ENCODE data around the gene FAM163B. TPM values are rescaled to one million over a fixed set of nuclear protein-coding genes. Genes with fewer than 3 reads are reported as not detected.

The FAM163B gene
- total RNA-seq: not detected in 2 replicates

DNA sequence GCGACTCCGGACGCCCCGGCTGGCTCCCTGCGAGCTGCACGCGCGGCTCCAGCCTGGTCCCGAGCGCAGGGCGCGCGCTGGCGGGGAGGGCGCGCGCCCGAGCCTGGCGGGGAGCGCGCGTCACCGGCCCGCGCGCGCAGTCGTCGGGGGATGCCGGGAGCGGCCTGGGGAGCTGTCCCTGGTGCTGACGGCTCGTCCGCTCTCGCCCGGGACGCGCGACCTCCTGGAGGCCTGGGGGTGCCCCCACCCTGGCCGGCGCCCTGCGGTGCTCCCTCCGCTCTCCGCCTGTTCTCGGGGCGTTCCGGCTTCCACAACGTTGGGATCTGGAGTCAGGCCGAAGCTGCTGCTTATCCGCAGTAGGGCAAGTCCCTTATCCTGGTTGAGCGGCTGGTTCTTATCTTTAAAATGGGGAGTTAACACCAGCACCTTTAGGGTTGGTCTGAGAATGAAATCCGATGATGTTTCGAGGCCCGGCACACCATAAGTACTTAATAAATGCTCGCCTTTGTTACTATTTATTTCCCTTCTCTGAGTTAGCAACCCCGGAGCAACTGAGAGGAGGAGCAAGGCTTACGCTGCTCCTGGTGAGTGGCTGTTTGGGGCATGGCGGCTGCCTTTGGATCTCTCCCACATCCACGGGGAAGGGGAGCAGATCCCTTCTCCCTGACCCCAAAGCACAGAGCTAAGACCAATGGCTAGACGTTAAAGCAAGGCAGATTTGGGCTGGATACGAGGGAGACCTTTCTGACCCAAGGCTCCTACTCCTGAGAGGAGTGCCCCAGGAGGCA is at the start of gene FAM163B:
Gene FAM163B (minus strand): TSS at position 79 of the 788 bp plus-strand sequence. CDS start 29,166 bp downstream, outside the sequence.

DNA sequence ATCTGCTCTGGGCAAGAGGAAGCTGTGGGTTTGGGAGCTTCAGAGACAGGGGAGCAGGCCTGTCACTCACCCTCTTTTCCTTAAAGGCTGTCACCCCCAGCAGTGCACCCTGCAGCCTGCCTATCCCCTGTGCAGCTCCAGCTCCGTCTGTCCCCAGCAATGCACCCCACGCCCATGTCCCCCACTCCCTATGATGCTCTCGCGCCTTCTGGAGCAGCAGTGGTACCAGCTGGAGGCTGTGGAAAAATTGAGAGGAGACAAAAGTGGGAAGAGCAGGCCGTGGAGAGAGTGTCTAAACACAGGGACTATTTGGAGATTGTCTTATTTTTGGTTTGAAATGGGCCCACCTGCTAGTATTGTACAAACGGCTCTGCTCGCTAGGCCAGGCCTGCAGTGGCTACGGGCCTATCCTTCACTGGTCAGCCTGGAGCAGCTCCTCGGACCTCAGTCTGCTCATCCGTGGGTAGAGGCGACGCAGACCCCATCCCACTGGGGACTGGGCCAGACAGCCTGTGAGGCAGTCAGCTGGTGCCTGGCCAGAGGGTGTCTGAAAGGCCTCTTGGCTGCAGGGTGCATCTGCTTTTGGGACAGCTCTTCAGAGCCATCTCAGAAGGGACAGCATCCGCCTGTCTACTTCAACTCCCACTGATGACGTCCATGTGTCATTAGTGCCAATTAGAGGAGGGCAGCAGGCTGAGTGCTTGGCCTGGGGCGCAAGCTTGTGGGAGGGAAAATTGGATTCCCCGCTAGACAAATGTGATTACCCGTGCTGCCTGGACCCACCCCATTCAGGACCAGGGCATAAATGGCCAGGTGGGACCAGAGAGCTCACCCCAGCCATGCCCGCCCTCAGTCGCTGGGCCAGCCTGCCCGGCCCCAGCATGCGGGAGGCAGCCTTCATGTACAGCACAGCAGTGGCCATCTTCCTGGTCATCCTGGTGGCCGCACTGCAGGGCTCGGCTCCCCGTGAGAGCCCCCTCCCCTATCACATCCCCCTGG is 26.6 kb upstream of the FAM163B start, which contains the start of gene DBH:
Gene DBH (plus strand): TSS at position 831 of the 999 bp plus-strand sequence. CDS start 9 bp downstream, at position 840.

GRCh38 chr9:133534346-133535291 is 74.6 kb downstream of the FAM163B start, which contains the start of gene ADAMTSL2:
ADAMTSL2 (plus strand) TSS chr9:133534704; CDS start chr9:133536713, 2,009 bp downstream.

Other genes with a start within 250 kb of the FAM163B start
- 526 and 554 TPM in 2 replicates for gene SURF4, start 233.3 kb downstream of the FAM163B start, total RNA-seq
- gene STKLD1, start 233.0 kb downstream of the FAM163B start, total RNA-seq: 0.18 and 1.7 TPM in 2 replicates
- gene REXO4, start 191.4 kb downstream of the FAM163B start, total RNA-seq: 14.1 and 20.6 TPM in 2 replicates
- 0.86 and 0.89 TPM in 2 replicates for gene ADAMTS13, start 187.0 kb downstream of the FAM163B start, total RNA-seq
- 4.1 and 6.9 TPM in 2 replicates for gene CACFD1, start 149.4 kb downstream of the FAM163B start, total RNA-seq
- gene SLC2A6, start 130.3 kb downstream of the FAM163B start, total RNA-seq: 32.6 and 33.8 TPM in 2 replicates
- gene MYMK, start 84.4 kb downstream of the FAM163B start, total RNA-seq: not detected in 2 replicates
- not detected in 2 replicates for gene ADAMTSL2, start 74.7 kb downstream of the FAM163B start, total RNA-seq
- gene DBH, start 27.0 kb upstream of the FAM163B start, total RNA-seq: not detected in 2 replicates
- gene SARDH, start 129.0 kb upstream of the FAM163B start, total RNA-seq: 5.3 and 5.5 TPM in 2 replicates